ENCODE results near the gene ERMP1. TPM values are rescaled to one million over a fixed set of nuclear protein-coding genes. Genes with fewer than 3 reads are reported as not detected.

ERMP1 gene
- polyA plus RNA-seq, 3 donors = 2.5 to 3.7 (median 3.6) TPM

DNA sequence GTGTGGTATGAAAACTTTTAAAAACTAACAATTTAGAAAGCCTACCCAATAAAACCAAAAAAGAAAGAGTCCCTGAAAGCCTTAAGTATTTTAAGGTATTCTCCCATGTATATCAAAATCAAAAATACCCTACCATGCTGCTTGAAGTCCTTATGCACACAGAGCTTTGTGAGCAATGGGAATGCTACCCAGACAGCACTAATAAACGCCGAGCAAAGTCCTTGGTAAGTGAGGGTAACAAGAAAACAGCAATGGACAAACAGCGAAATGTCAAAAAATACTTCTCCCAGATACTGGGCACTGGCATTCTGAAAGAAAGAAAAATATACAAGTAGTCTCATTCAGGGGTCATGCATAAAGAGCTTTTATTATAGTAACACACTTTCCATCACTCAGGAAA lies 27.4 kb downstream of the ERMP1 start:
- Histone ChIP-seq H3K27me3 (ENCODE audit: control insufficient read depth in 2 of 2, insufficient read depth in 2 of 2, low read length in 2 of 2) (no peaks in the 10 kb centered on the region), H3K79me2 (ENCODE audit: insufficient read depth, low read length) (no peaks in the 10 kb centered on the region), H2AFZ (ENCODE audit: insufficient read depth, low read depth, low read length, poor library complexity, severe bottlenecking) (no peak overlapping the region), H3K9ac (ENCODE audit: insufficient read depth, low read length, poor library complexity, severe bottlenecking) (no peak overlapping the region), H3K4me3 (replicated peaks in 1 of 3; ENCODE audit: low read depth in 2 of 3, low read length in 3 of 3) (no peak overlapping the region), H4K20me1 (ENCODE audit: insufficient read depth, low read length) (no peaks in the 10 kb centered on the region), H3K4me2 (replicated peaks; ENCODE audit: extremely low read depth, low read length, poor library complexity, severe bottlenecking) (no peak overlapping the region), H3K9me3 (replicated peaks in 1 of 2; ENCODE audit: control insufficient read depth in 1 of 2, insufficient read depth in 1 of 2, low read length in 2 of 2) (no peaks in the 10 kb centered on the region), H3K4me1 (ENCODE audit: control insufficient read depth in 1 of 2, insufficient read depth in 2 of 2, low read length in 2 of 2) (no peaks in the 10 kb centered on the region), H3K27ac (ENCODE audit: low read depth in 1 of 2, low read length in 2 of 2) (no peak overlapping the region), H3K36me3 (replicated peaks in 1 of 2; ENCODE audit: control insufficient read depth in 1 of 2, insufficient read depth in 2 of 2, low read length in 2 of 2) (peaks cover 12 to 40% of the 10 kb centered on the region in 2 donors)
- Mint-ChIP-seq H3K9me3 (peaks cover 0 to 2% (median 0%) of the 10 kb centered on the region in 7 donors), H3K27ac (no peak overlapping the region), H3K4me3 (no peak overlapping the region), H3K36me3 (peaks cover 44 to 45% of the 10 kb centered on the region in 2 donors), H3K27me3 (ENCODE audit: low read depth in 3 of 3) (no peaks in the 10 kb centered on the region), H3K4me1 (no peaks in the 10 kb centered on the region)
- DNase-seq = no peak
- TF ChIP-seq CTCF (IDR thresholded peaks at IDR 0.05) = no peak
- no CpG with 5 or more reads among the region's 3 CpGs for WGBS (ENCODE audit: insufficient coverage)
- intact Hi-C loops (cut with micrococcal nuclease) = no loop called here

DNA sequence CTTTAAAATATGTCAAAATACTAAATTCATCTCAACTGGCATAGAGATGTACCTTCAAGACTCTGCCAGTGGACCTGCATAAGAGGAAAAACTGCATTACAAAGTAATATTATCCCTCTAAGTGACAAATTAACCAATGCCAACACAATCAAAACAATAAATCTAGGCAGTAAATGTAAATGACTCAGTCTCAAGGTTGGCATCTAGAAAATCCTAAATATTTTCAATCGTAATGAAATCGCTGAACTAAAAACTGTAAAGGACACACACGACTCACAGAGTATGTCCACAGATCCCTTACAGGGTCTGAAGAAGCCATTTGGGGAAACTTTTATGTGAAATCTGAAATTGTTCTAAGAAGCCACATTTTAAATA lies 31.2 kb downstream of the ERMP1 start:
- no peaks in the 10 kb centered on the region for H3K4me1 ChIP-seq (ENCODE audit: control insufficient read depth in 1 of 2, insufficient read depth in 2 of 2, low read length in 2 of 2)
- H2AFZ ChIP-seq (ENCODE audit: insufficient read depth, low read depth, low read length, poor library complexity, severe bottlenecking) = no peak overlapping the region
- no peak overlapping the region for H3K27ac ChIP-seq (ENCODE audit: low read depth in 1 of 2, low read length in 2 of 2)
- no peaks in the 10 kb centered on the region for H3K79me2 ChIP-seq (ENCODE audit: insufficient read depth, low read length)
- H3K36me3 ChIP-seq (replicated peaks in 1 of 2; ENCODE audit: control insufficient read depth in 1 of 2, insufficient read depth in 2 of 2, low read length in 2 of 2) = peaks cover 10 to 52% of the 10 kb centered on the region in 2 donors
- H3K27me3 Mint-ChIP-seq (ENCODE audit: low read depth in 3 of 3) = no peaks in the 10 kb centered on the region
- H3K4me1 Mint-ChIP-seq = no peaks in the 10 kb centered on the region
- no peak overlapping the region for H3K4me3 ChIP-seq (replicated peaks in 1 of 3; ENCODE audit: low read depth in 2 of 3, low read length in 3 of 3)
- no peak overlapping the region for H3K4me2 ChIP-seq (replicated peaks; ENCODE audit: extremely low read depth, low read length, poor library complexity, severe bottlenecking)
- H3K9me3 ChIP-seq (replicated peaks in 1 of 2; ENCODE audit: control insufficient read depth in 1 of 2, insufficient read depth in 1 of 2, low read length in 2 of 2) = no peaks in the 10 kb centered on the region
- peaks cover 36 to 42% of the 10 kb centered on the region in 2 donors for H3K36me3 Mint-ChIP-seq
- no peaks in the 10 kb centered on the region for H3K27me3 ChIP-seq (ENCODE audit: control insufficient read depth in 2 of 2, insufficient read depth in 2 of 2, low read length in 2 of 2)
- no peaks in the 10 kb centered on the region for H4K20me1 ChIP-seq (ENCODE audit: insufficient read depth, low read length)
- intact Hi-C loops (cut with micrococcal nuclease) = no loop called here
- H3K9ac ChIP-seq (ENCODE audit: insufficient read depth, low read length, poor library complexity, severe bottlenecking) = no peak overlapping the region
- no peak for TF ChIP-seq CTCF (IDR thresholded peaks at IDR 0.05)
- no peak overlapping the region for H3K4me3 Mint-ChIP-seq
- peaks cover 0 to 2% (median 0%) of the 10 kb centered on the region in 7 donors for H3K9me3 Mint-ChIP-seq
- no CpG with 5 or more reads among the region's 3 CpGs for WGBS (ENCODE audit: insufficient coverage)
- no peak for DNase-seq
- no peak overlapping the region for H3K27ac Mint-ChIP-seq

Data from CD14-positive monocyte (primary cell).